H9 (cell line): ENCODE data around the gene MTA1. TPM values are rescaled to one million over a fixed set of nuclear protein-coding genes. Genes with fewer than 3 reads are reported as not detected.

Source experiments
- DNase-seq: peaks from one replicate; pipeline ENCODE4 v3.0.0-alpha.2; 2017
- H2AFZ ChIP-seq: one replicate; pipeline ENCODE4 v1.6.1; 2013; ENCODE audit warnings: mild to moderate bottlenecking, low read length, control low read depth, moderate library complexity
- H2AK5ac ChIP-seq: 2 replicates; pipeline ENCODE4 v1.6.1; 2013; ENCODE audit warnings: low read length, control low read depth, mixed read lengths; ENCODE audit not compliant: insufficient read length
- H2BK120ac ChIP-seq: one replicate; pipeline ENCODE4 v1.6.1; 2013; ENCODE audit warnings: low read depth, mild to moderate bottlenecking, low read length, control low read depth, inconsistent platforms; ENCODE audit not compliant: poor library complexity, severe bottlenecking
- H2BK12ac ChIP-seq: 2 replicates; pipeline ENCODE4 v1.6.1; 2013; ENCODE audit warnings: low read length, control low read depth, mixed read lengths, low read depth; ENCODE audit not compliant: insufficient read length
- H2BK15ac ChIP-seq: 2 replicates; pipeline ENCODE4 v1.6.1; 2013; ENCODE audit warnings: low read depth, low read length, control low read depth
- H2BK20ac ChIP-seq: one replicate; pipeline ENCODE4 v1.6.1; 2013; ENCODE audit warnings: low read depth, mild to moderate bottlenecking, low read length, control low read depth, inconsistent platforms; ENCODE audit not compliant: poor library complexity, severe bottlenecking
- H2BK5ac ChIP-seq: 2 replicates; pipeline ENCODE4 v1.6.1; 2013; ENCODE audit warnings: low read length, control low read depth, mixed read lengths; ENCODE audit not compliant: insufficient read length
- H3K14ac ChIP-seq: 2 replicates; pipeline ENCODE4 v1.6.1; 2013; ENCODE audit warnings: low read length, control low read depth; ENCODE audit not compliant: insufficient read depth
- H3K18ac ChIP-seq: 2 replicates; pipeline ENCODE4 v1.6.1; 2013; ENCODE audit warnings: low read depth, mild to moderate bottlenecking, mixed read lengths, low read length, control low read depth; ENCODE audit not compliant: insufficient read length
- H3K23ac ChIP-seq: 2 replicates; pipeline ENCODE4 v1.6.1; 2013; ENCODE audit warnings: low read length, control low read depth, mixed read lengths, low read depth; ENCODE audit not compliant: insufficient read length
- H3K23me2 ChIP-seq: 2 replicates; pipeline ENCODE4 v1.6.1; 2013; ENCODE audit warnings: low read depth, mild to moderate bottlenecking, mixed read lengths, low read length, control low read depth; ENCODE audit not compliant: insufficient read length, poor library complexity, severe bottlenecking
- H3K27ac ChIP-seq: 2 replicates; pipeline ENCODE4 v1.5.1; 2013; ENCODE audit warnings: low read length, control low read depth, mixed read lengths, low read depth; ENCODE audit not compliant: insufficient read length
- H3K27me3 ChIP-seq: 2 replicates; pipeline ENCODE4 v1.6.1; 2013; ENCODE audit warnings: low read length, control low read depth, inconsistent platforms; ENCODE audit not compliant: insufficient read depth
- H3K4ac ChIP-seq: 2 replicates; pipeline ENCODE4 v1.6.1; 2013; ENCODE audit warnings: low read depth, mild to moderate bottlenecking, control low read depth, inconsistent platforms, low read length, moderate library complexity
- H3K4me1 ChIP-seq: 2 replicates; pipeline ENCODE4 v1.6.1; 2013; ENCODE audit warnings: low read length, control low read depth, inconsistent platforms; ENCODE audit not compliant: insufficient read depth
- H3K4me2 ChIP-seq: 2 replicates; pipeline ENCODE4 v1.6.1; 2013; ENCODE audit warnings: low read length, control low read depth, mixed read lengths; ENCODE audit not compliant: insufficient read length, insufficient read depth
- H3K56ac ChIP-seq: 2 replicates; pipeline ENCODE4 v1.6.1; 2013; ENCODE audit warnings: low read depth, mild to moderate bottlenecking, mixed read lengths, low read length, control low read depth; ENCODE audit not compliant: insufficient read length
- H3K79me1 ChIP-seq: 2 replicates; pipeline ENCODE4 v1.6.1; 2013; ENCODE audit warnings: low read depth, mild to moderate bottlenecking, moderate library complexity, low read length, control low read depth, inconsistent platforms; ENCODE audit not compliant: insufficient read depth, poor library complexity, severe bottlenecking
- H3K79me2 ChIP-seq: 2 replicates; pipeline ENCODE4 v1.6.1; 2013; ENCODE audit warnings: low read length, control low read depth, inconsistent platforms; ENCODE audit not compliant: insufficient read depth
- H3K9ac ChIP-seq: 2 replicates; pipeline ENCODE4 v1.6.1; 2013; ENCODE audit warnings: low read length, control low read depth, mixed read lengths; ENCODE audit not compliant: insufficient read length; ENCODE audit errors: extremely low read depth
- H3K9me3 ChIP-seq: one replicate; pipeline ENCODE4 v1.6.1; 2013; ENCODE audit warnings: low read depth, low read length, inconsistent platforms; ENCODE audit not compliant: control insufficient read depth
- H3T11ph ChIP-seq: one replicate; pipeline ENCODE4 v1.6.1; 2013; ENCODE audit warnings: mild to moderate bottlenecking, low read length, control low read depth, inconsistent platforms
- H4K20me1 ChIP-seq: one replicate; pipeline ENCODE4 v1.6.1; 2013; ENCODE audit not compliant: control insufficient read depth, insufficient read length, insufficient read depth
- H4K5ac ChIP-seq: 2 replicates; pipeline ENCODE4 v1.6.1; 2013; ENCODE audit warnings: low read depth, mild to moderate bottlenecking, mixed read lengths, low read length, control low read depth; ENCODE audit not compliant: insufficient read length
- H4K8ac ChIP-seq: replicated peaks from 2 replicates; pipeline ENCODE4 v1.6.1; 2013; ENCODE audit warnings: low read length, control low read depth, mixed read lengths, low read depth; ENCODE audit not compliant: insufficient read length
- H4K91ac ChIP-seq: 2 replicates; pipeline ENCODE4 v1.6.1; 2013; ENCODE audit warnings: low read depth, mild to moderate bottlenecking, moderate library complexity, mixed read lengths, low read length, control low read depth; ENCODE audit not compliant: insufficient read length
- H3K27ac Mint-ChIP-seq, 3 experiments: 2 replicates in 2 of 3; 3 replicates in 1 of 3; pipeline ENCODE4 v1.8.0; 2020 to 2021; ENCODE audit warnings: mixed read lengths in 3 of 3, mild to moderate bottlenecking in 1 of 3, moderate library complexity in 1 of 3
- H3K27me3 Mint-ChIP-seq: 2 replicates; pipeline ENCODE4 v1.8.0; 2021; ENCODE audit warnings: low read depth, mild to moderate bottlenecking, moderate library complexity, mixed read lengths
- H3K36me3 Mint-ChIP-seq, 3 experiments: 2 replicates in 2 of 3; 3 replicates in 1 of 3; pipeline ENCODE4 v1.8.0; 2020 to 2021; ENCODE audit warnings: low read depth in 3 of 3, mixed read lengths in 3 of 3; ENCODE audit not compliant: insufficient read depth in 1 of 3
- H3K4me1 Mint-ChIP-seq, 2 experiments: 2 replicates each; pipeline ENCODE4 v1.8.0; 2020; ENCODE audit warnings: mixed read lengths in 2 of 2
- H3K4me3 Mint-ChIP-seq, 2 experiments: 2 replicates in 1 of 2; 3 replicates in 1 of 2; pipeline ENCODE4 v1.8.0; 2020 to 2021; ENCODE audit warnings: mild to moderate bottlenecking in 2 of 2, mixed read lengths in 2 of 2, moderate library complexity in 1 of 2
- H3K9me3 Mint-ChIP-seq, 2 experiments: 2 replicates in 1 of 2; 3 replicates in 1 of 2; pipeline ENCODE4 v1.8.0; 2020; ENCODE audit warnings: mild to moderate bottlenecking in 2 of 2, mixed read lengths in 2 of 2, moderate library complexity in 1 of 2
- CTCF ChIP-seq: fragments of 200-600 bp; sonication (generic); conservative IDR thresholded peaks from 3 replicates; pipeline ENCODE4 v1.8.0; 2021; ENCODE audit warnings: antibody characterized with exemption, mild to moderate bottlenecking
- WGBS: extraction: QIAGEN DNeasy Blood & Tissue Kit; methylation state at CpG from one replicate; pipeline ENCODE4 v1.1.7; 2013; ENCODE audit warnings: missing lambda C conversion rate, low lambda C conversion rate, mixed read lengths; ENCODE audit not compliant: insufficient read length; ENCODE audit errors: extremely low coverage; 5-methylcytosine and 5-hydroxymethylcytosine counted together
- total RNA-seq: library from RNA; stranded (reverse); gene quantifications from 2 replicates; pipeline ENCODE4 v1.2.1, GENCODE V29; 2021

Gene MTA1
- total RNA-seq, 1 experiment from 2014 or later, result 230 TPM

GRCh38 chr14:105449276-105450122, 29.9 kb downstream of the MTA1 start:
- H4K20me1 ChIP-seq, result no peaks in the 10 kb centered on the region
- no peak overlapping the region for H2BK120ac ChIP-seq
- H3K79me2 ChIP-seq, result no peaks in the 10 kb centered on the region
- no peak overlapping the region for H4K5ac ChIP-seq
- H3K9me3 Mint-ChIP-seq, result no peaks in the 10 kb centered on the region
- no peak overlapping the region for H2AK5ac ChIP-seq
- no CpG with 5 or more reads among the region's 47 CpGs for WGBS
- no peak overlapping the region for H3K27ac ChIP-seq
- no peak overlapping the region for H3K14ac ChIP-seq
- no peak overlapping the region for H3K56ac ChIP-seq
- H3K4ac ChIP-seq, result no peak overlapping the region
- no peak overlapping the region for H3K4me2 ChIP-seq
- H3K36me3 Mint-ChIP-seq, result peaks cover 21 to 52% (median 44%) of the 10 kb centered on the region in 3 experiments; a peak in 6 of 7 replicates
- no peak overlapping the region for H3K23ac ChIP-seq
- no peaks in the 10 kb centered on the region for H3K4me1 Mint-ChIP-seq
- no peak overlapping the region for H2AFZ ChIP-seq
- no peak overlapping the region for H2BK5ac ChIP-seq
- no peaks in the 10 kb centered on the region for H3K4me1 ChIP-seq
- no peak overlapping the region for H3K9ac ChIP-seq
- H3K18ac ChIP-seq, result no peak overlapping the region
- H4K8ac ChIP-seq, result no peak overlapping the region
- H3K9me3 ChIP-seq, result no peaks in the 10 kb centered on the region
- H3K27ac Mint-ChIP-seq, result no peak overlapping the region; a peak in 1 of 7 replicates
- H3K27me3 ChIP-seq, result no peaks in the 10 kb centered on the region
- no peak overlapping the region for H3K4me3 Mint-ChIP-seq
- no peak overlapping the region for H3T11ph ChIP-seq
- H3K79me1 ChIP-seq, result no peaks in the 10 kb centered on the region
- H2BK15ac ChIP-seq, result no peak overlapping the region
- no peak overlapping the region for H4K91ac ChIP-seq
- DNase-seq, result no peak
- H3K23me2 ChIP-seq, result no peaks in the 10 kb centered on the region
- TF ChIP-seq CTCF, result no peak
- H2BK20ac ChIP-seq, result no peak overlapping the region
- H3K27me3 Mint-ChIP-seq, result no peaks in the 10 kb centered on the region
- no peak overlapping the region for H2BK12ac ChIP-seq
